Esophagus (tissue), 2 donors: ENCODE measurements around the gene CTSG. TPM values are rescaled to one million over a fixed set of nuclear protein-coding genes. Genes with fewer than 3 reads are reported as not detected.
"Not testable (repeated sequence)": the region's sequence is repeated elsewhere in the genome, so short reads cannot be mapped to it uniquely, and the experiment has no call there.

Source experiments
- H3K27ac ChIP-seq, 2 donors: one replicate each; pipeline ENCODE4 v1.5.1; 2013; ENCODE audit warnings: low read depth in 2 of 2, mild to moderate bottlenecking in 2 of 2, inconsistent platforms in 1 of 2, low read length in 1 of 2, moderate library complexity in 1 of 2
- H3K27me3 ChIP-seq, 2 donors: one replicate each; pipeline ENCODE4 v1.6.1; 2013; ENCODE audit warnings: low read length in 2 of 2, control low read depth in 1 of 2, mild to moderate bottlenecking in 1 of 2; ENCODE audit not compliant: insufficient read depth in 2 of 2, control insufficient read depth in 1 of 2
- H3K36me3 ChIP-seq, 2 donors: one replicate each; pipeline ENCODE4 v1.6.1; 2013; ENCODE audit warnings: low read length in 1 of 2; ENCODE audit not compliant: control insufficient read depth in 2 of 2, insufficient read depth in 2 of 2
- H3K4me1 ChIP-seq, 2 donors: one replicate each; pipeline ENCODE4 v1.6.1; 2013; ENCODE audit warnings: low read length in 1 of 2; ENCODE audit not compliant: control insufficient read depth in 2 of 2, insufficient read depth in 2 of 2
- H3K4me3 ChIP-seq, 2 donors: one replicate each; pipeline ENCODE4 v1.5.1; 2013; ENCODE audit warnings: low read length in 2 of 2, mild to moderate bottlenecking in 2 of 2, low read depth in 1 of 2, moderate library complexity in 1 of 2
- H3K9me3 ChIP-seq, 2 donors: one replicate each; pipeline ENCODE4 v1.6.1; 2013; ENCODE audit warnings: mild to moderate bottlenecking in 2 of 2, low read depth in 1 of 2, low read length in 1 of 2, moderate library complexity in 1 of 2; ENCODE audit not compliant: control insufficient read depth in 2 of 2, insufficient read depth in 1 of 2
- WGBS, 2 donors: extraction: QIAGEN DNeasy Blood & Tissue Kit; methylation state at CpG; one replicate each; pipeline ENCODE4 v1.1.7; 2013; 5-methylcytosine and 5-hydroxymethylcytosine counted together
- polyA plus RNA-seq, 2 donors: library from polyadenylated mRNA; stranded (reverse); fragments of 200-250 nt; gene quantifications; one replicate each; pipeline ENCODE4 v1.2.3, GENCODE V29; 2013
- donor health status: healthy with polysubstance abuse.
- donor health status: Bipolar disorder and iron deficiency.

Gene CTSG
- polyA plus RNA-seq, 2 donors: 0.14 to 1.4 TPM

DNA sequence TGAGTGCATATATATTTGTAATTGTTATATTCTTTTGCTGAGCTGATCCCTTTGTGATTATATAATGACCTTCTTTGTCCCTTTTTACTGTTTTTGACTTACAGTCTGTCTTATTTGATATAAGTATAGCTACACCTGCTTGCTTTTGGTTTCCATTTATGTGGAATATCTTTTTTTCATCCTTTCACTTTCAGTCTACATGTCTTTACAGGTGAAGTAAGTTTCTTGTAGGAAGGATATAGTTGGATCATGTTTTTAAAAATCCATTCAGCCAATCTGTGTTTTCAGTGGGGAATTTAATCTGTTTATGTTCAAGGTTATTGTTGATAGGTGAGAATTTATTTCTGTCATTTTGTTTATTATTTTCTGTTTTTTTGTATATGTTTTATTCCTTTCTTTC lies 21.4 kb upstream of the CTSG start:
- Histone ChIP-seq H3K9me3 (peaks cover 7 to 13% of the 10 kb centered on the region in 2 donors), H3K27me3 (no peaks in the 10 kb centered on the region), H3K4me3 (no peak overlapping the region), H3K36me3 (no peaks in the 10 kb centered on the region), H3K27ac (no peak overlapping the region), H3K4me1 (peaks cover 0 to 3% of the 10 kb centered on the region in 2 donors)

DNA sequence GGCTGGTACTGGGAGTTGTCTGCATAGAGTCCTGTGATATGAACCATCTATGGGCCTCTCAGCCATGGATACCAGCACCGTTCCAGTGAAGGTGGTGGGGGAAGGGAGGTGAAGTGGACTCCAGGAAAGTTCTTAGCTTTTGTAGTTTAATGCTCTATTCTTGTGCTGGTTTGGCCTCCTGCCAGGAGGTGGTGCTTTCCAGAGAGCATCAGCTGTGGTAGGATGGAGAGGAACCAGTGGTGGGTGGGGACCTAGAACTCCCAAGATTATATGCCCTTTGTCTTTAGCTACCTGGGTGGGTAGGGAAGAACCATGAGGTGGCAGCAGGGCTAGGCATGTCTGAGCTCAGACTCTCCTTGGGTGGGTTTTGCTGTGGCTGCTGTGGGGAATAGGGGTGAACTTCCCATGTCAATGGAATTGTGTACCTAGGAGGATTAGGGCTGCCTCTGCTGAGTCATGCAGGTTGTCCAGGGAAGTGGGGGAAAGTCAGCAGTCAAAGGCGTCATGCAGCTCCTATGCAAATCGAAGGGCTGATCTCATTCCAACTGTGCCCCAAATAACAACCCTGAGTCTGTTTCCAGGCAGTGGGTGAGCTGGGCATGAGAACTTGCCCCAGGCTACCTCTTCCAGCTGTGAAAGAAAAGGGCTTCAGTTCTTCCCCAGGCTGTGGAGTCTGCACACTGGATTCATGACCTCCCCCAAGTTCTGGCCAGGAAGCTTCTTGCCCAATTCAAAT lies 19.2 kb upstream of the CTSG start:
- peaks cover 4 to 10% of the 10 kb centered on the region in 2 donors for H3K9me3 ChIP-seq
- no peaks in the 10 kb centered on the region for H3K27me3 ChIP-seq
- H3K27ac ChIP-seq: no peak overlapping the region
- H3K36me3 ChIP-seq: no peaks in the 10 kb centered on the region
- H3K4me1 ChIP-seq: peaks cover 0 to 3% of the 10 kb centered on the region in 2 donors
- no peak overlapping the region for H3K4me3 ChIP-seq
- 44 to 66% methylated on average over 3 of the region's 3 CpGs for WGBS, 2 donors

DNA sequence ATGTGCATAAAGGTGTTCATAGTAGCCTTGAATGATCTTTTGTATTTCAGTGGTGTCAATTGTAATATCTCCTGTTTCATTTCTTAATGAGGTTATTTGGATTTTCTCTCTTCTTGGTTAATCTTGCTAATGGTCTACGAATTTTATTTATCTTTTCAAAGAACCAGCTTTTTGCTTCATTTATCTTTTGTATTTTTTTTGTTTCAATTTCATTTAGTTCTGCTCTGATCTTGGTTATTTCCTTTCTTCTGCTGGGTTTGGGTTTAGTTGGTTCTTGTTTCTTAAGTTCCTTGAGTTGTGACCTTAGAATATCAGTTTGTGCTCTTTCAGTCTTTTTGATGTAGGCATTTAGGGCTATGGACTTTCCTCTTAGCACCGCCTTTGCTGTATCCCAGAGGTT lies 15.0 kb upstream of the CTSG start:
- not testable (repeated sequence) for H3K27me3 ChIP-seq, H3K4me3 ChIP-seq, H3K36me3 ChIP-seq, H3K4me1 ChIP-seq, H3K27ac ChIP-seq, H3K9me3 ChIP-seq
- 75 to 80% methylated on average over 2 of the region's 2 CpGs for WGBS, 2 donors

DNA sequence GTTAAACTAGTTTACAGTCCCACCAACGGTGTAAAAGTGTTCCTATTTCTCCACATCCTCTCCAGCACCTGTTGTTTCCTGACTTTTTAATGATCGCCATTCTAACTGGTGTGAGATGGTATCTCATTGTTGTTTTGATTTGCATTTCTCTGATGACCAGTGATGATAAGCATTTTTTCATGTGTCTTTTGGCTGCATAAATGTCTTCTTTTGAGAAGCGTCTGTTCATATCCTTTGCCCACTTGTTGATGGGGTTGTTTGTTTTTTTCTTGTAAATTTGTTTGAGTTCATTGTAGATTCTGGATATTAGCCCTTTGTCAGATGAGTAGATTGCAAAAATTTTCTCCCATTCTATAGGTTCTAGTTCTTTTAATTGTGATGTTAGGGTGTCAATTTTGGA lies 8.4 kb upstream of the CTSG start:
- not testable (repeated sequence) for H3K4me1 ChIP-seq, H3K36me3 ChIP-seq, H3K9me3 ChIP-seq, H3K4me3 ChIP-seq, H3K27ac ChIP-seq, H3K27me3 ChIP-seq
- 77 to 83% methylated on average over 2 to 3 of the region's 3 CpGs for WGBS, 2 donors

GRCh38 chr14:24578558-24578957 lies 2.5 kb upstream of the CTSG start:
- H3K9me3 ChIP-seq: peaks cover 0 to 7% of the 10 kb centered on the region in 2 donors
- H3K36me3 ChIP-seq: no peaks in the 10 kb centered on the region
- H3K4me3 ChIP-seq: no peak overlapping the region
- H3K27ac ChIP-seq: no peak overlapping the region
- H3K27me3 ChIP-seq: no peaks in the 10 kb centered on the region
- WGBS, 2 donors: 71 to 74% methylated on average over 2 of the region's 2 CpGs
- H3K4me1 ChIP-seq: no peaks in the 10 kb centered on the region

- no peaks in the 10 kb centered on the region for H3K36me3 ChIP-seq
- peaks cover 0 to 7% of the 10 kb centered on the region in 2 donors for H3K9me3 ChIP-seq
- no peak overlapping the region for H3K4me3 ChIP-seq
- no peaks in the 10 kb centered on the region for H3K27me3 ChIP-seq
- H3K4me1 ChIP-seq: no peaks in the 10 kb centered on the region
- WGBS, 2 donors: 79 to 84% methylated on average over 5 of the region's 5 CpGs
- no peak overlapping the region for H3K27ac ChIP-seq
These were observed 721 bp upstream of the CTSG start for GRCh38 chr14:24576771-24577170.

GRCh38 chr14:24574206-24574774 lies 1.8 kb downstream of the CTSG start:
- H3K4me1 ChIP-seq: no peaks in the 10 kb centered on the region
- H3K27ac ChIP-seq: no peak overlapping the region
- H3K27me3 ChIP-seq: no peaks in the 10 kb centered on the region
- 81 to 85% methylated on average over 27 of the region's 27 CpGs for WGBS, 2 donors
- H3K4me3 ChIP-seq: no peak overlapping the region
- no peaks in the 10 kb centered on the region for H3K36me3 ChIP-seq
- H3K9me3 ChIP-seq: peaks cover 0 to 7% of the 10 kb centered on the region in 2 donors

- WGBS, 2 donors: 58 to 78% methylated on average over 2 of the region's 2 CpGs
These were observed 9.7 kb downstream of the CTSG start for GRCh38 chr14:24566318-24566717.

DNA sequence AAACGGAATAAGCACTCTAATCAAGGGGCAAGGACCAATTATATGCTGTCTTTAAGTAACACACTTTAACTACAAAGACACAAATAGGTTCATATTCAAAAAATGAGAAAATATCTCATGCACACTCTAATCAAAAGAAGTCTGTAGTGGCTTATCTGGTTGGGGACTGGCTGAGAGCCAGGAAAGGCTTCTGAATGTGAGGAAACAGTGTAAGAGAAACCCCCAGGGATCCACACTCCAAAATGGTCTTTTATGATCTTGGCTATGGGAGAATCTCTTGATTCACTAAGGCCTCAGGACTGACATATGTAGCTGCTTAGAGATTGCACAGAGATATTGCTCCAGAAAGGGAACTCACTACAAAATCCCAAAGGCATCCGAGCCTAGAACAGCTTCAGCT lies 10.3 kb downstream of the CTSG start:
- H3K27me3 ChIP-seq: no peaks in the 10 kb centered on the region
- no peaks in the 10 kb centered on the region for H3K36me3 ChIP-seq
- WGBS, 2 donors: 68 to 70% methylated on average over 2 of the region's 2 CpGs
- no peak overlapping the region for H3K27ac ChIP-seq
- no peak overlapping the region for H3K4me3 ChIP-seq
- no peaks in the 10 kb centered on the region for H3K4me1 ChIP-seq
- peaks cover 4 to 11% of the 10 kb centered on the region in 2 donors for H3K9me3 ChIP-seq

More at GRCh38 chr14:24566318-24566717, 9.7 kb downstream of the CTSG start:
- Histone ChIP-seq H3K4me3 (no peak overlapping the region), H3K9me3 (peaks cover 4 to 11% of the 10 kb centered on the region in 2 donors), H3K27me3 (no peaks in the 10 kb centered on the region), H3K27ac (no peak overlapping the region), H3K4me1 (no peaks in the 10 kb centered on the region), H3K36me3 (no peaks in the 10 kb centered on the region)

- no peaks in the 10 kb centered on the region for H3K36me3 ChIP-seq
- no peaks in the 10 kb centered on the region for H3K4me1 ChIP-seq
- H3K27me3 ChIP-seq: no peaks in the 10 kb centered on the region
- H3K9me3 ChIP-seq: peaks cover 4 to 11% of the 10 kb centered on the region in 2 donors
- 68 to 69% methylated on average over 3 of the region's 3 CpGs for WGBS, 2 donors
- H3K4me3 ChIP-seq: no peak overlapping the region
- no peak overlapping the region for H3K27ac ChIP-seq
These were observed 12.5 kb downstream of the CTSG start for GRCh38 chr14:24563505-24563904.
